ENCODE data around the gene GPR62. TPM values are rescaled to one million over a fixed set of nuclear protein-coding genes. Genes with fewer than 3 reads are reported as not detected.
"Not testable (repeated sequence)": the region's sequence is repeated elsewhere in the genome, so short reads cannot be mapped to it uniquely, and the experiment has no call there.

The GPR62 gene
- total and polyA plus RNA-seq, 8 donors, result 0.17 to 0.35 (median 0.30) TPM; not detected in 2

DNA sequence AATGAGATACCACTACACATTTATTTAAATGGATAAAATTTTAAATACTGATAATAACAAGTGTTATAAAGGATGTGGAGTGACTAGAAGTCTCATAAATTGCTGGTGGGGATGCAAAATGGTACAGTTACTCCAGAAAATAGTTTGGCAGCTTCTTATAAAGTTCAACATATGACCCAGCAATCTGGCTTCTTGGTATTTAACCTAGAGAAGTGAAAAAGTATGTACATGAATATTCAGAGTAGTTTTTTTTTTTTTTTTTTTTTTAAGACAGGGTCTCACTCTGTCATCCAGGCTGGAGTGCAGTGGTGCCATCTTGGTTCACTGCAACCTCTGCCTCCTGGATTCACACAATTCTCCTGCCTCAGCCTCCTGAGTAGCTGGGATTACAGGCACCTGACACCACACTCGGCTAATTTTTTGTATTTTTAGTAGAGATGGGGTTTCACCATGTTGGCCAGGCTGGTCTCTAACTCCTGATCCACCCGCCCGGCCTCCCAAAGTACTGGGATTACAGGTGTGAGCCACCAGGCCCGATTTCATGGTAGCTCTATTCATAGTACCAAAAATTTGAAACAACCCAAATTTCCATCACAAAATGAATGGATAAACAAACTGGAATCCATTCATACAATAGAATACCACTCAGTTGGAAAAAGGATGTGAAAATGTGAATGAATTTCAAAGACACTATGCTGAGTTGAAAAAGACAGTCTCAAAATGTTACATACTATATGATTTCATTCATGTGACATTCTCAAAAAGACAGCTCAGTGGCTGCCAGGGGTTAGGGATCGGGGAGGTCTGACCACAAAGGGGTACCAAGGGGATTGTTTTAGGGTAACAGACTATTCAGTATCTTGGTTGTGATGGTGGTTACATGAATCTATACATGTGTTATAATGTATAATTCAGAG lies 27.9 kb upstream of the GPR62 start:
- Histone ChIP-seq H3K27me3 (no peaks in the 10 kb centered on the region), H3K27ac (no peak overlapping the region), H3K4me1 (no peaks in the 10 kb centered on the region), H3K36me3 (peaks cover 0 to 18% of the 10 kb centered on the region in 2 donors), H3K9me3 (no peaks in the 10 kb centered on the region), H3K4me3 (no peak overlapping the region)
- intact Hi-C loops (cut with DNase I), result no loop called here
- ATAC-seq (no peak), DNase-seq (no peak)
- TF ChIP-seq, protein P1, sequence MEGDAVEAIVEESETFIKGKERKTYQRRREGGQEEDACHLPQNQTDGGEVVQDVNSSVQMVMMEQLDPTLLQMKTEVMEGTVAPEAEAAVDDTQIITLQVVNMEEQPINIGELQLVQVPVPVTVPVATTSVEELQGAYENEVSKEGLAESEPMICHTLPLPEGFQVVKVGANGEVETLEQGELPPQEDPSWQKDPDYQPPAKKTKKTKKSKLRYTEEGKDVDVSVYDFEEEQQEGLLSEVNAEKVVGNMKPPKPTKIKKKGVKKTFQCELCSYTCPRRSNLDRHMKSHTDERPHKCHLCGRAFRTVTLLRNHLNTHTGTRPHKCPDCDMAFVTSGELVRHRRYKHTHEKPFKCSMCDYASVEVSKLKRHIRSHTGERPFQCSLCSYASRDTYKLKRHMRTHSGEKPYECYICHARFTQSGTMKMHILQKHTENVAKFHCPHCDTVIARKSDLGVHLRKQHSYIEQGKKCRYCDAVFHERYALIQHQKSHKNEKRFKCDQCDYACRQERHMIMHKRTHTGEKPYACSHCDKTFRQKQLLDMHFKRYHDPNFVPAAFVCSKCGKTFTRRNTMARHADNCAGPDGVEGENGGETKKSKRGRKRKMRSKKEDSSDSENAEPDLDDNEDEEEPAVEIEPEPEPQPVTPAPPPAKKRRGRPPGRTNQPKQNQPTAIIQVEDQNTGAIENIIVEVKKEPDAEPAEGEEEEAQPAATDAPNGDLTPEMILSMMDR (IDR thresholded peaks at IDR 0.05), result no peak

GRCh38 chr3:51928438-51928837 lies 26.7 kb upstream of the GPR62 start:
- TF ChIP-seq, protein P1 (IDR thresholded peaks at IDR 0.05), result no peak
- DNase-seq, result no peak
- H3K27ac ChIP-seq, result no peak overlapping the region
- H3K9me3 ChIP-seq, result no peaks in the 10 kb centered on the region
- H3K36me3 ChIP-seq, result peaks cover 0 to 29% of the 10 kb centered on the region in 2 donors
- no peak overlapping the region for H3K4me3 ChIP-seq
- intact Hi-C loops (cut with DNase I), result no loop called here
- no peaks in the 10 kb centered on the region for H3K27me3 ChIP-seq
- ATAC-seq, result no peak
- H3K4me1 ChIP-seq, result no peaks in the 10 kb centered on the region

DNA sequence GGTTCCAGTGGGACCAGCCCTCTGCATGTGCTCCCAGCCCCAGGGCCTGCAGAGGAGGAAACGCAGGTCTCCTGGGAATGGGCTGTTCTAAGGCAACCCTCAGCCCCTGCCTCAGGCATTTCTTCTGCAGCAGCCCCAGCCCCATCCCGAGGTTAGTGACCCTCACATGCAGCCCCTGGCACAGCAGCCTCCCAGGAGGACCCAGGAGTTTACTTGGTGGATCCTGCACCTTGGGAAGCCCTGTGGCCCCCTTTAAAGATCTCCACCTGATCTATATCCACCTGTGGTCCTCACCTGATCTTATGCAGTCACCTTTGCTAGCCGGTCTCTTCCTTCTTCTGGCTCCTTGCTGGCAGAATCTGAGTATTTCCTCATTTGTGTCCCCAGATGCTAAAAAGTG lies 26.2 kb upstream of the GPR62 start:
- intact Hi-C loops (cut with DNase I); ATAC-seq: not testable (repeated sequence)

GRCh38 chr3:51929420-51930003 lies 25.7 kb upstream of the GPR62 start:
- no peak overlapping the region for H3K4me3 ChIP-seq
- H3K4me1 ChIP-seq, result no peaks in the 10 kb centered on the region
- intact Hi-C loops (cut with DNase I), result no loop called here
- DNase-seq, result no peak
- H3K36me3 ChIP-seq, result peaks cover 0 to 40% of the 10 kb centered on the region in 2 donors
- H3K9me3 ChIP-seq, result no peaks in the 10 kb centered on the region
- TF ChIP-seq, protein P1 (IDR thresholded peaks at IDR 0.05), result no peak
- peak; percentile 33 for ATAC-seq
- no peak overlapping the region for H3K27ac ChIP-seq
- H3K27me3 ChIP-seq, result no peaks in the 10 kb centered on the region

More for the DNA sequence above, 26.2 kb upstream of the GPR62 start:
- not testable (repeated sequence) for H3K27me3 ChIP-seq, H3K4me3 ChIP-seq, DNase-seq, H3K27ac ChIP-seq, H3K9me3 ChIP-seq, H3K4me1 ChIP-seq
- H3K36me3 ChIP-seq, result peaks cover 0 to 34% of the 10 kb centered on the region in 2 donors

GRCh38 chr3:51930439-51930838 lies 24.7 kb upstream of the GPR62 start:
- H3K27ac ChIP-seq, result no peak overlapping the region
- intact Hi-C loops (cut with DNase I), result no loop called here
- no peak for DNase-seq
- H3K36me3 ChIP-seq, result peaks cover 0 to 49% of the 10 kb centered on the region in 2 donors
- H3K4me1 ChIP-seq, result no peaks in the 10 kb centered on the region
- H3K27me3 ChIP-seq, result no peaks in the 10 kb centered on the region
- ATAC-seq, result no peak
- TF ChIP-seq, protein P1 (IDR thresholded peaks at IDR 0.05), result no peak
- H3K4me3 ChIP-seq, result no peak overlapping the region
- H3K9me3 ChIP-seq, result no peaks in the 10 kb centered on the region
